ENCODE results near the gene L3MBTL3.

L3MBTL3 gene

GRCh38 chr6:130018292-130018743 lies at the start of gene L3MBTL3:
L3MBTL3 (plus strand) TSS chr6:130018581; CDS start chr6:130042700, 24,119 bp downstream.
- DNase-seq, result peak; percentile 26

- DNase-seq, result no peak
Observed at GRCh38 chr6:129969064-129969463, 49.3 kb upstream of the L3MBTL3 start.

- DNase-seq, result no peak
Observed at GRCh38 chr6:129976110-129976509, 42.3 kb upstream of the L3MBTL3 start.

DNA sequence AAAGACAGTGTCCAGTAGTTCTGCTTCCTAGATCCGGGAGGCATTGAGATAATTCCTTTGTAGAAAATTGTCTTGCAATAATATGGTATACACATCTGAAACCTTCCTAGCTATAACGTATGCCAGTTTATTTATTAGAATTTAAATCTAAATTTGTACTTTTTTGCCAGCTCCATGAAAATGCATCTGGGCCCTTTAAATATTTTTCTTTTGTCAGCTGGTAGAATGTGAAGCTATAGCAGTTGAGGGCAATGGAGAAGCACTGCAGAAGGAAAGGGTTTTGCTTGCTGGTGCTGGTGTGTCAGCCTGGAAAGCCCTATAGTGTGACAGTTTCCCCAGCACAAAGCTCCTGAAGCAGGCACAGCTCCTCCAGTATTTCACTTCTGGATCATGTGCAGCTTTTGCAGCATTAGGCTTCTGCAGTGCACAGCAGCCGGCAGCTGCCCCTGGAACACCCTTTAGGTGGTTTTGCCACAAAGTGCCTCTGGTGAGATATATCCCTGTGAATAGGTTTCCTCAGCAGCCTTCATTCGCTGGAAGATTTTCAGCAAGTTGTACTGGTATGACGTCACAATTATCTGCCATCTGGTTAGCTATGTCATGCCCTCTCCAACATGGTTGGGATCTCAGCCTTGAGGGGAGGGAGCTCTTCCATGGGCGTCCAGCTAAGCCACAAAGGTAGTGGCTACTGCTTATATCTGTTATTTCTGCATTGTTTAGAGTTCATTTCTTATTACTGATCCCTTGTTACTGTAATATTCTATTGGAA lies 40.0 kb upstream of the L3MBTL3 start:
- DNase-seq, result no peak

GRCh38 chr6:129980821-129981220 lies 37.6 kb upstream of the L3MBTL3 start:
- no peak for DNase-seq

- no peak for DNase-seq
Observed at GRCh38 chr6:129981598-129981997, 36.8 kb upstream of the L3MBTL3 start.

DNA sequence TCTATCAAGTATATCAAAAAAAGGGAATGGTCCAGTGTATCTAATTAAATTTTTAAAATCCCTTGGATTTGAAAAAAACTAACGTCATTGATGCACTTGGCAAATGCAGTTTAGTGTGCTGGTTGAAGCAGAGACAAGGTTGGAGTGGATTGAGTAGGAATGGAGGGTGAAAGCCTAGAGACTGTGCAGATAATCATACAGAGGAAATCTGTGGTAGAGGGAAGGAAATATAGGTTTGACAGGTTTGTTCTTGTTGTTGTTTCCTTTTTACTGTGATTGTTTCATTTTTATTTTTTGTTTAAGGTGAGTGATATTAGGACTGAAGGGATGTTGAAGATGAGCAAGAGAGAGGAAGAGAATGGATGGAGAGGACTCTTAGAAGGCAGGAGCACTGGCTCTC lies 29.0 kb upstream of the L3MBTL3 start:
- no peak for DNase-seq

- no peak for DNase-seq
Observed at GRCh38 chr6:129992881-129993280, 25.5 kb upstream of the L3MBTL3 start.

- DNase-seq, result no peak
Observed at GRCh38 chr6:129994410-129994809, 24.0 kb upstream of the L3MBTL3 start.

- DNase-seq, result no peak
Observed at GRCh38 chr6:129996387-129996786, 22.0 kb upstream of the L3MBTL3 start.

DNA sequence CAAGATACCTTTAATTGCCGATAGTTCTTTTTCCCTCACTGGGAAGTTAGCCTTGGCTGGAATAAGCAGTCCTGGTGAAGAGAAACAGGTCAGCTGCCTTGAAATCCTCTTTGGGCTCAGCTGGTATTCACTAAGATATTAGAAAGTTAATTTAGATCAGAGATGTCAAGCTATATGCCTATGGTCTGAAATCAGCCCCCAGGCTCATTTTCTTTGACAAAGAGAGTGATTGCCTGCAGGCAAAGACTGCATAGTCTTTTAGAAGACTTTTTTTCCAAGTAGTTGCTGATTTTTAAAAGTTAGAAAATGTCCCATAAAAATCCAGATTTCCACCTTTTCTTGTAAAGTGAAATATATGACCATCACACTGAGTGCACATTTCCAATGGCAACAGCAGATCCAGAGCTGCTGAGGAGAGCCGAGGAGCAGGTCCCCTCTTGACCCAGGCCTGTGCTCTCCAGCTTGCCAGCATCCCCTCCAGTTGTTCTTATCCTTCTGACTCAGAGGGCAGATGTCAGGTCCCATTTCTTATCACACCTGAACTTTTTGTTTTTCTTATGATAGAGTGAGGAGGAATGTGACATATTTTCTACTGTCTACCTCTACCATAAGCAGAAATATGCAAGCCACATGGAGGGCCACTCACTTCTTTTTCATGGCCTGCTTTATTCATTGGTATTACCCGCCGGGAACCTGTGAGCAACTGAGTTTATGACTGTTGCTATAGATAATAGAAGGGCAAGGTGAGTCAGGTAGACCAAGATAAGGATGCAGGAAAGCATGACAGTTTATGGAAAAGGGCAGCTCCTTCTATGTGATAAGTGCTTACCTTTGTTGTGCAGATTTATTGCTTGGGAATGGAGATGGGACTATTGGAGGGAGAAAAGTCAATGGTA lies 17.6 kb upstream of the L3MBTL3 start:
- DNase-seq, result no peak

DNA sequence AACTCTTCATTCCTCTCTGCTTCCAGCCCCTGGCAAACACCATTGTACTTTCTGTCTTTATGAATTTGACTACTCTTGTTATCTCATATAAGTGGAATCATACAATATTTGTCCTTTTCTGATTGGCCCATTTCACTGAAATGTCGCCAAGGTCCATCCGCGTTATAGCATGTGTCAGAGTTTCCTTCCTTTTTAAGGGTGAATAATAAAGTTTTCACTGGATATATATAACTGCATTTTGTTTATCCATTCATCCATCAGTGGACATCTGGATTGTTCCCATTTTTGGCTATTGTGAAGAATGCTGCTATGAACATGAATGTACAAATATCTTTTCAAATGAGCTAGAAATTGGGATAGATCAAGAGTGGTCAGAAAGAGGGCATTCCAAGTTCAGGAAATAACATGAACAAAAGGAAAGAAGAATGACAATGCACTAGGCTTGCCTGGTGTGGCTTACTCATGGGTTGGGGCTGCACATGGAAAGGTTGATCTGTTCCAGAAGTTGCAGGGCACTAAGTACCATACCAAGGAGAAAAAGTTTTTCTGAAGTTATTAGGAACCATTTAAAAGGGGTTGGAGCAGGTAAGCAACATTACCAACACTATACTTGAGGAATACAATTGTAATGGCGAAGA lies 10.0 kb upstream of the L3MBTL3 start:
- no peak for DNase-seq

- no peak for DNase-seq
Observed at GRCh38 chr6:130009146-130009545, 9.2 kb upstream of the L3MBTL3 start.

DNA sequence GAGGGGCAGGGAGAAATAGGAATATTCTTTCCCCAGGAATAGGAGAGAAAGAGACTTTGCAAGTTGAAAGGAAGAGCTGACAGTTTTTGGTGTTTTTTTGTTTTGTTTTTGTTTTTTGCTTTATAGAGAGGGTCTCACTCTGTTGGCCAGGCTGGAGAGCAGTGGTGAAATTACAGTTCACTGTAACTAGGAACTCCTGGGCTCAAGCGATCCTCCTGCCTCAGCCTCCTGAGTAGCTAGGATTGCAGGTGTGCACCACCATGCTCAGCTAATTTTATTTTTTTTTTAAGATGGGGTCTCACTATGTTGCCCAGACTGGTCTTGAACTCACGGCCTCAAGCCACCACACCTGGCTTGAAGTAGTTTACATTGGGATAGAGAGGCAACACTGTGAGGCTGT lies 8.0 kb upstream of the L3MBTL3 start:
- DNase-seq, result no peak

DNA sequence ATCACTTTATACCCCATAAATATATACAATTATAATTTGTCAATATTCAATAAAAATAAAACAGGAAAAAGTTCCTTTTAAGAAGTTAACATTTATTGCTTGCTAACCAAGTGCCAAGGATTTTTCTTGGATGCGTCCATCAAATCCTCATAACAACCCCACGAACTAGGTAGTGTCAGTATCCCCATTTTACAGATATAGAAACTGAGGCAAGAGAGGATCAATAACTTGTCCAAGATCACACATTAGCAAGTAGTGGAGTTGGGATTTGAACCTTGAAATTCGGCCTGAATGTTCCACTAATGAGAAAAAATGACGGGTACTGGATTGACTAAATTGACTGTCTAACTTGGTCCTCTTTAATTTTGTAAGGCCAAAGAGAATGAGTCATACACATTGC lies 5.7 kb upstream of the L3MBTL3 start:
- DNase-seq, result no peak

GRCh38 chr6:130018744-130019325 lies 454 bp downstream of the L3MBTL3 start:
- DNase-seq, result no peak

DNA sequence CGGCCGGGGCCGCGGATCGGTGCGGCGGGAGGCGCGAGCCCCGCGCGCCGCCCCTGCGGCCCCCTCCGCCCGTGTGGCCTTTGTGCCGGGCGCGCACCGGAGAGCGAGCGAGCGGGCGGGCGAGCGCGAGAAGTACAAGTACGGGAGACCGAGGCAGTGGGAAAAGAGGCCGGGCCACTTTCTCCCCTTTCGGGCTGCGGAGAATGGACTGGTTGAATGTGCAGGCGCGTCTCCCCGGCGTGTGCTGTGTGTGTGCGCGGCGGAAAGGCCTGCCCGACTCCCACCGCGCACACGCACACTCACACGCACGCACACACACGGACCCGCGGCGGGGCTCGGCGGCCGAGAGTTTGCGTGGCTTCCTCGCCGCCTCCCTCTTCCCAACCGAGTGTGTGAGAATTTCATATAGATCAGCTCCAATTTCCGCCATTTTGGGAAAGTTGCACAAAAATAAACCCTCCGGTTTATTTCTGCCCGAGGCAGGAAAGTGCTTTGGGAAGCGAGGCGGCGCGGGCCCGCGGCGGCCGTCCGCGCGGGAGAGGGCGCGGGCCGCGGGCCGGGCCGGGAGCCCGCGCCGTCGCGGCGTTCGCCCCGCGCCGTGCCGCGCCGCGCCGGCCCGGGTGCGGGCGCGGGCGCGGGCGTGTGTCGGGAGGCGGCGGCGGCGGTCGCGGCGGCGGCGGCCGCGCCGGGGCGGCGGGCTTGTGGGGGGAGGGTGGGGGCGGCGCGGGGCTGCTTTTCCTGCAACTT lies 1.1 kb downstream of the L3MBTL3 start:
- no peak for DNase-seq

DNA sequence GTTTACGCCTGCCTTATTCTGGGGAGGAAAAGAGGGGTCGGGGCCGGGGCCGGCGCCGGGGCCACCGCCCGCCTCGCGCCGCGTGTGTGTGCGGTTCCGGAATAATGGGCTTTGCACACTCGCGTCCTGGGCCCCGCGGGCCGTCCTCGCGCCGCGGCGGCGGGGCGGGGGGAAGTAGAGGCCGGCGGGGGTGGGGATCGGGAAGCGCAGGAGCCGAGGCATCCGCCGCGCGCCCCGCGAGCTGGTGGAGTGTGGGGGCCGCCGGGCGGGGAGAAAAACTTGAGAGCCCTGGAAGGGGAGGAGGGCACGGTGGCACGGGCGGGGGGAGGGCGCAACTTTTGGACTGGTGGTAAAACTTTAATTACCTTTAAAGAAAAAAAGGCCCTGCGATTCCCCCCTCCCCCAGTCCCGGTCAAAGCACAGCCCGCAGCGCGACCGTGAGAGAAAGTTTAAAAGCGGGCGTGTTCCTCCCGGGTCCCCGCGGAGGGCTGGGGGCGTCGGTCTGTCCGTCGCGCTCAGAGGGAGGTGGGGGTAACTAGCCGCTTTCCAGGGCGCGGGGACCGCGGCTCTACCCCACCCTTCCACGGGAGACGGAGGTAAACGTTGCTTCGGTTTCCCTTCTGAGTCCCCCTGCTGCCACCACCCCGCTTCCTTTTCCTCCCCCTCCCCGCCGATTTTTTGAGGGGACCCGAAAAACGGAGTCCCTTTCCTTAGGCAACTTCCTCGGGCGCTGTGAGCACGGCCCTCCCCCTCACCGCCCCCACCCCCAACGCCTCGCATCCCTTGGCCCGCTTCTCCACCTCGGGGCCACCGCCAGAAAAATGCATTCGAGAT lies 1.9 kb downstream of the L3MBTL3 start:
- no peak for DNase-seq

DNA sequence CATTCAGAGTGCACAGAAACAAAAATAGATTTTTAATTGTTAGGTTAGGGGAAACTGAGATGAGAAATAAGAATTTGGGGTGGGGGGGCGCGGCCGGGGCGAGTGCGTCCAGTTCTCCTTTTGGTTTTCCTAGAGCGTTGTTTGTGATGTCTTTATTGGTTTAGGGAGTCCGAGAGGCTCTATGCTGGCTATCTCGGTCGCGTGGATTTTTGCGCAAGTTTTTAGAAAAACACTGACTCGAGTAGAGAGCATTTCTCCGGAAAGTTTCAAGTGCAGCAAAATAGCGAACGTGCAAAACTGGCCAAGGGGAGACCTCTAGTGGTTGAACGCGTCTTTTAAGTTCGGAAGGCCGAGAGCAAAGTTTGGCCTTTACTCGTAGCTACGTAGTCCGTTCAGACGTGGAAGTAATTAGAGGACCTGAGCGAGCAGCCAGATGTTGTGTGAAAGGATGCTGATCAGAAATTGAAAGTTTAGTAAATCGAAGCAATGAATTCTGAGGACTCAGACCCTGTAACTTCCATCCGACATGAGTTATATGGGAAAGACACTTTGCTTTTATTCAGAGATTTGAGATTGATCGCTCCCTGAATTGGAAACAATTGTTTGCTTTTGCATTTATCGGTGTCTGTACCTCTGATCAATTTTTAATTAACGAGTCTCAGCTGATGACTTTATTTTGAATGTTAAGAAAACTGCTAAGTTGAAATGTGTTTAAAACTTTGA lies 2.7 kb downstream of the L3MBTL3 start:
- DNase-seq, result peak; percentile 15

GRCh38 chr6:130026859-130027258 lies 8.5 kb downstream of the L3MBTL3 start:
- DNase-seq, result no peak

DNA sequence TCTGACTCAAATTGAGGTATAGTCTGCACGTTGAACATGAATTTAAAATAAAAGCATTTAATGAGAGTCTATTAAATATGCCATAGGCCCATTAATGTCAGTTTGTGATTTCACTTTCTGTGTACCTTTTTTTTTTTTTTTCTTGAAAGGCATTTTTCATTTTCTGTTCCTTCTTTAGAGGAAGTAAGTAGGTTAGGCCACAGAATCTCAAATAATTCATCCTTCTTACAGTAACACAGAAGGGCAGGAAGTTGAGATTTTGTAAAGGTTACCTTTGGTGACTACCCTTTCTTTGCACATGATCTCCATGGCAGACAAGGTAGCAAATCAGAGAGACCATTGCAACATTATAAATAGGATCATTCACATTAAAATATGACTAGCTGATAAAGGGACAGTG lies 9.6 kb downstream of the L3MBTL3 start:
- DNase-seq, result no peak

Measured in NCI-H1417 treated with DMSO at 0.1 percent for 48 hours (cell line).